ENCODE results near the gene PBX3.

DNA sequence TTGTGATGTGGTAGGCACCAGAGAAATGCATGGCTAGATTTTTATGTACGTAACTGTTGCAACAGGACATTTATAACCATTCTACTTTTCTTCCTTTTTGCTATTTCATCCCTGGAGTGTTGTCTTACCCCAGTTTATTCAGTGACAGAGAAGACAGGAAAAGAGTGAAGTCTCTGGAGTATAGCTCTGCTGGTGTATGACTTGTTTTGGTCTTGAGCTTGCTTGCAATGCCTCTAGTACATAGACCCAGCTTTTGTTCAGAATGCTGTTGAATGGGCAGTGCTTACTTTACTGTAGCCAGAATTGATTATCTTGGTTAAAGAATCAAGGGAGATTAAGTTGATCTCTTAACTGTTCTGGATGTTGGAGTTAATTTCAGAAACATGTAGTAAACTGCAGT, 94.3 kb downstream of the PBX3 start:
- TF ChIP-seq, protein P1, sequence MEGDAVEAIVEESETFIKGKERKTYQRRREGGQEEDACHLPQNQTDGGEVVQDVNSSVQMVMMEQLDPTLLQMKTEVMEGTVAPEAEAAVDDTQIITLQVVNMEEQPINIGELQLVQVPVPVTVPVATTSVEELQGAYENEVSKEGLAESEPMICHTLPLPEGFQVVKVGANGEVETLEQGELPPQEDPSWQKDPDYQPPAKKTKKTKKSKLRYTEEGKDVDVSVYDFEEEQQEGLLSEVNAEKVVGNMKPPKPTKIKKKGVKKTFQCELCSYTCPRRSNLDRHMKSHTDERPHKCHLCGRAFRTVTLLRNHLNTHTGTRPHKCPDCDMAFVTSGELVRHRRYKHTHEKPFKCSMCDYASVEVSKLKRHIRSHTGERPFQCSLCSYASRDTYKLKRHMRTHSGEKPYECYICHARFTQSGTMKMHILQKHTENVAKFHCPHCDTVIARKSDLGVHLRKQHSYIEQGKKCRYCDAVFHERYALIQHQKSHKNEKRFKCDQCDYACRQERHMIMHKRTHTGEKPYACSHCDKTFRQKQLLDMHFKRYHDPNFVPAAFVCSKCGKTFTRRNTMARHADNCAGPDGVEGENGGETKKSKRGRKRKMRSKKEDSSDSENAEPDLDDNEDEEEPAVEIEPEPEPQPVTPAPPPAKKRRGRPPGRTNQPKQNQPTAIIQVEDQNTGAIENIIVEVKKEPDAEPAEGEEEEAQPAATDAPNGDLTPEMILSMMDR (IDR thresholded peaks at IDR 0.05), result no peak
- no peak for TF ChIP-seq POLR2A (IDR thresholded peaks at IDR 0.05)
